GM19025 (cell line): ENCODE data around the gene FAM222B.

Experiments used
- ATAC-seq: cut with Tn5 transposase; IDR thresholded peaks from one replicate; pipeline ENCODE4 v1.9.1; 2021; ENCODE audit warnings: mild to moderate bottlenecking, low read depth, moderate library complexity; ENCODE audit not compliant: unreplicated experiment

FAM222B gene

GRCh38 chr17:28717578-28718332 is 124.8 kb downstream of the FAM222B start, which contains the start of gene RAB34:
Gene RAB34 (minus strand): TSS chr17:28717868. CDS start chr17:28717266, 602 bp downstream.
- no peak for ATAC-seq

- ATAC-seq, result no peak
Observed at GRCh38 chr17:28716740-28717577, 125.6 kb downstream of the FAM222B start.

DNA sequence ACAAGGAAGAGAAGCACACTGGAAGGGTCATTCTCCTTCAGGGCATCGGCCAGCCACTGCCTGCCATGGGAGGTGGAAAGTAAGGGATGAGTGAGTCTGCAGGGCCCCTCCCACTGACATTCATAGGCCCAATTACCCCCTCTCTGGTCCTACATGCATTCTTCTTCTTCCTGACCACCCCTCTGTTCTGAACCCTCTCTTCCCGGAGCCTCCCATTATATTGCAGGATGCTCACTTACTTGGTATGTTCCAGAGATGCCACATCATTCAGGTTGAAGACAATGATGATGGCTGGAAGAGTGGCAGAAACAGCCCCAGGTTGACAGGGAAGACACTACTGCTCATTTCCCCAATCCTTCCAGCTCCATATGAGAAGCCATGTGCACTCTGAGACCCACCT is 127.4 kb downstream of the FAM222B start:
- no peak for ATAC-seq

DNA sequence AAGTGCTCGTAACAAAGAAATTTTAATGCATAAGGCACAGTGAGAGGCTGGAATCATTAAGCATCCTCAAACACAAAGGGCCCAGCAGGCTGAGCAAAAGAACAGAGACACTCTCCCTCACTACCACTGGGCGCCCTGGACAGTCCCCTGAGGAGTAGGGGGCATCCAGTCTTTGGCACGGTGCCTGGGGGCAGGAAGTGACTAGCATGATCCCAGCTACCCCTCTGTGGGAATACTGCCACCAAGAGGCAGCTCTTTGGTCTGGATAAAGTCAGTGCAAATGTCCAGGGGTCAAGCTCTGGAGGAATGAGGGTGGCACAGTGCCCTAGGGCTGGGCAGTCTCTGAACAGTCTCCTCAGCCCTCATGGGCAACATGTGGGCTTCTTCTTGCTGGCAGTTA is 128.3 kb downstream of the FAM222B start:
- no peak for ATAC-seq

DNA sequence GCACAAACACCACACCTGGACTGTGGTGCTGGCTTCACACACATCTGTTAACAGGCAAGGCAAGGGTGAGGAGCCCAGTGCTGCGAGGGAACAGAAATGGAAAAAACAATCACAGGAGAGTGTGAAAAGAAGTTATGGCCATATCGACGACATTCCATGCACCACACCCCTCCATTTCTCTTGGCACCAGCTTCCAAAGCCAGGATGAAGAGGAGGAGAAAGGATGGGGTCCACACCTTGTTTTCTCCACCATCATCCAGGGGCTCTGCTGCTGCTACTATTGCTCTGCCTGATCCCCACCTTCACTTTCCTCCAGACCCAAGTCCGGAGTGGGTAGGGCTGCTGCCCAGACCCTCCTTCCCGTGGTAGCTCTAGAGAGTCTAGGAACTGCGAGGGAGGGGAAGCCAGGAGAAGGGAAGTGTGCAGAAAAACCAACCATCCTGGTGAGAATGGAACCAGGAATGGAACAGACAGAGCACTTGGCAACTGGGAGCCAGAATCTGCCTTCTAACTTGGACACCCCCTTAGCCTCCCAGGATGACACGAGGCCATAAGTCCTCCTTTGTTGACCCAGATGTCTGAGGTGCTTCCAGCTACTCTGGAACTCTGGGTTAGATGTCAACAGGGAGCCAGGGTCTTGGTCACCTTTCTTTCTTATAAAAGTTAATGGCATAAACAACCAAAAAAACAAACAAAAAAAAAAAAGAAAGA is 129.7 kb downstream of the FAM222B start:
- ATAC-seq, result no peak

GRCh38 chr17:28712032-28712704 is 130.4 kb downstream of the FAM222B start:
- ATAC-seq, result no peak

- no peak for ATAC-seq
Observed at GRCh38 chr17:28711723-28712031, 130.9 kb downstream of the FAM222B start, which contains the start of gene PROCA1. Gene PROCA1 (minus strand): TSS chr17:28711888. CDS start chr17:28711660, 228 bp downstream.

DNA sequence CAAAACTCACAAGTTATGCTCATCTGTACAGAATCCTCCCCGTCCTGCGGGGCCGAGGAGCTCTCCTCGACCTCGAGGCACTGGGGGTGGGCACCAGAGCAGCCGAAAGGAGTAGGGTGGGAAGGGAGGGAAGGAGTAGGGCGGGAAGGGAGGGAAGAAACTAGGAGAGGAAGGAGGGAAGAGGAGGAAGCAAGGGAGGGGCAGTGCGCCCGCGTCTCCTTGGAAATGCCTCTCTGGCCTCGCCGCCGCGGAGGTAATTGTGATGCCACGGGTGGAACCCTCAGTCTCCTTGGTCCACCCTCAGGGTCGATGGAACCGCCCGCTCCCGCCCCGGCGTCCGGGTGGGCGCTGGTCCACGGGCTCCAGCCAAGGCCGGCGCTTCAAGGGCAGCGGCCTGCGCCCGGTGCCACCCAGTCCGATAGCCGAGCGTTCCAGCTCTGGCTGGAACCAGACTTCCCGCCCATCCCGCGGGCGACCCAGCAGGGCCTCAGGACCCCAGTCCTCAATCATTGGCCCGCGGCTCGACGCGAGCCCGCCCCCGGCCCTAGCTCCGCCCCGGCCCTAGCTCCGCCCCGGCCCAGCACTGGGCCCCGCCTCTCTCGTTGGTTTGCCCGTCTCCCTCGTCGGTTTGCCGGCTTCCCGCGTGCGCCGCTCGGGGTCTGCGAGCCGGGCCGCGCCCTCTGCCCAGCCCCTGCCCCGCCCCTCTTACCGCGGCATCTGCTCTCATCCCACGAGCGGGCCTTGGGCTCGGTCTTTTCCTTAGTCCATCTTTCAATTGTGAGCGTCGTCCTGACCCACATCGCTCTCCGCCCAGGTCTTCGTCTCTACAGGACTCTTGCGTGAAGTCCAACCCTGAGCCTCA is 131.5 kb downstream of the FAM222B start:
- peak; percentile 84 for ATAC-seq

DNA sequence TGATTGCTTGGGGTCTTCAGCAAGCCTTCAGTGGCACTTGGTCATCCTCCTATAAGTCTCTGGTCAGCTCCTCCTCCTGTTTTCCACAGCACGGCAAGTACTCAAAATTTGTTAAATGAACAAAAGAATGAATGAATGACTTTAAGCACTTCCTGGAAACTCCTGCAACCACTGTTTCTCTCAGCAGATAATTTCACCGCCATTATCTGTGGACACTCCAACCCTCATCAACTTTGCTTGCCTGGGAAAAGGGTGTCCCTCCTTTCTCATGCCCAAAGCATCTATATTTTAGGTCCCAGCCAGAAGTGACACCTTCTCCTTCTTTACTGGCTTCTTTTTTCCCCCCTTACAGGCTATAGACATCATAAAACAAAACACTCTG is 135.3 kb downstream of the FAM222B start:
- ATAC-seq, result no peak

- ATAC-seq, result no peak
Observed at GRCh38 chr17:28706471-28707338, 135.9 kb downstream of the FAM222B start.
